ENCODE data around the gene ALLC.

ALLC gene

GRCh38 chr2:3680548-3681345 is 22.7 kb downstream of the ALLC start:
- DNase-seq, result no peak

- no peak for DNase-seq
These were observed 23.6 kb downstream of the ALLC start for GRCh38 chr2:3681625-3682024.

GRCh38 chr2:3682811-3683210 is 24.8 kb downstream of the ALLC start:
- DNase-seq, result no peak

- no peak for DNase-seq
These were observed 25.9 kb downstream of the ALLC start for GRCh38 chr2:3683748-3684454.

GRCh38 chr2:3689998-3690748 is 32.2 kb downstream of the ALLC start:
- DNase-seq, result no peak

- DNase-seq, result no peak
These were observed 34.4 kb downstream of the ALLC start for GRCh38 chr2:3692375-3692774.

- DNase-seq, result no peak
These were observed 38.5 kb downstream of the ALLC start for GRCh38 chr2:3696545-3696944.

GRCh38 chr2:3701071-3701470 is 43.1 kb downstream of the ALLC start:
- DNase-seq, result no peak

- DNase-seq, result no peak
These were observed 45.3 kb downstream of the ALLC start, which contains the start of gene DCDC2C for GRCh38 chr2:3703236-3703756. DCDC2C (plus strand) TSS chr2:3703575; CDS start chr2:3703752, 177 bp downstream.

- DNase-seq, result no peak
These were observed 45.9 kb downstream of the ALLC start for GRCh38 chr2:3703757-3704355.

- DNase-seq, result no peak
These were observed 46.7 kb downstream of the ALLC start for GRCh38 chr2:3704692-3705091.

GRCh38 chr2:3705782-3706181 is 47.8 kb downstream of the ALLC start:
- DNase-seq, result no peak

- no peak for DNase-seq
These were observed 48.9 kb downstream of the ALLC start for GRCh38 chr2:3706892-3707291.

- no peak for DNase-seq
These were observed 50.6 kb downstream of the ALLC start for GRCh38 chr2:3708576-3708975.

GRCh38 chr2:3709225-3709624 is 51.2 kb downstream of the ALLC start:
- DNase-seq, result no peak

GRCh38 chr2:3712424-3712823 is 54.4 kb downstream of the ALLC start:
- no peak for DNase-seq

- peak; percentile 13 for DNase-seq
These were observed 55.0 kb downstream of the ALLC start for GRCh38 chr2:3712831-3713503.

GRCh38 chr2:3718679-3719078 is 60.7 kb downstream of the ALLC start:
- DNase-seq, result no peak

GRCh38 chr2:3725002-3725401 is 67.0 kb downstream of the ALLC start:
- no peak for DNase-seq

- DNase-seq, result no peak
These were observed 67.7 kb downstream of the ALLC start for GRCh38 chr2:3725458-3726250.

- DNase-seq, result no peak
These were observed 68.5 kb downstream of the ALLC start for GRCh38 chr2:3726511-3726910.

All from fibroblast of skin of right quadriceps (primary cell).